ENCODE results near the gene CARS1. TPM values are rescaled to one million over a fixed set of nuclear protein-coding genes. Genes with fewer than 3 reads are reported as not detected.

CARS1 gene
- polyA plus RNA-seq, 3 donors, result 24.7 to 81.4 (median 33.1) TPM

DNA sequence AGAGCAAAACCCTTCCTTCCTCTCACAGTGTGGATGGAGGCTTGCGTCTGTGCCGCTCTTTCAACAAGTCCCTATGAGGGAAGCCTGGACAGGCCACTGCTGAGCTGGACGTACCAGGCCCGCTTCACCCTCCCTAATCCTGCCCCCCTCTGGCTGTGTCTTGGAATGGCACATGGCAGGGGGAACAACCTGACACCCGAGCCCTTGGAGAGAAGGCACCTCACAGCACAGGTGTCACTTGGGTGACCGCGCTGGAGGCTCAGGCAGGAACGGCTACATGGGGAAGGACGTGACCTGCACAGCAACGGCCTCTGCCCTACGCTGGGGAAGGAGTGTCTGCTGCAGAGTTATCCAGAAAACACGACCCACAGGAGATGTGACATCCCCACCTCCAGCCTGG is 11.0 kb downstream of the CARS1 start:
- no peak overlapping the region for H3K27ac ChIP-seq (ENCODE audit: low read depth, low read length)
- WGBS, 3 donors, result 80 to 85% (median 83%) methylated on average over 12 of the region's 12 CpGs

DNA sequence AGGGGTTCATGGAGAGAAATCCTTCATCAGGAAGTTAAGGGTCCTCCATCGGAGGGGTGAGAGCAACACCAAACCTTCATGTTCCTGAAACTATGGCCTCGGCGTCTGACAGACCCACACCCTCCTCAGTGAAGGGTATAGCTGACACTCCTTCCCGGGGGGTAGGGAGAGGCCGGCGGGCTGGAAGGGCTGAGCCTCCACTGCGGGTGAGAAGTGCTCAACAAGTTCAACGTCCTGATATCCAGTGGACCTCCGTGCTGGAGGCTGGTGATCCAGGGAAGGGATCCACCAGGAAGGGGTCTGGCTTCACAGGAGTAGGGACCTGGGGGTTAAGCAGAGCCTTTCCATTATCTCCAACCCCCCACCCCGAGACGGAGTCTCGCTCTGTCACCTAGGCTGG is 12.3 kb downstream of the CARS1 start:
- 94 to 97% (median 96%) methylated on average over 12 of the region's 12 CpGs for WGBS, 3 donors
- H3K27ac ChIP-seq (ENCODE audit: low read depth, low read length), result no peak overlapping the region

DNA sequence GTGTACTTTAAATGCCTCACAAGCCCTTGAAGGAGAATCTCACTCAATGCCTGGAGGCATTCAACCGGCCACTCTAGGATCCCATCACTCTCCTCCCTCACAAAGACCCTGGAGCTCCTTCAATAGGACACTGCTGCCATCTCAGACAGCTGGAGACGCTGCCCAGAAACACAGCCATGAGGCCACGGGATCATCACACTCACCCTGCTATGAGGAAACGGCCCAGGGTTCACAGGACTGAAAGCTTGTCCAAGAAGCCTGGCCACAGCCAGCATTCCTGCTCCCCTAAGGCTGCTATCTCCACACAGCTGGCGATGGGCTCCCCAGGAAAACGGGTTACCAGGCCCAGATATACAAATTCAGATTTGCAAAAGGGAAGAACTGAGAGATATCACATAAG is 13.2 kb downstream of the CARS1 start:
- WGBS, 3 donors, result 53 to 70% (median 64%) methylated on average over 6 of the region's 6 CpGs
- no peak overlapping the region for H3K27ac ChIP-seq (ENCODE audit: low read depth, low read length)

DNA sequence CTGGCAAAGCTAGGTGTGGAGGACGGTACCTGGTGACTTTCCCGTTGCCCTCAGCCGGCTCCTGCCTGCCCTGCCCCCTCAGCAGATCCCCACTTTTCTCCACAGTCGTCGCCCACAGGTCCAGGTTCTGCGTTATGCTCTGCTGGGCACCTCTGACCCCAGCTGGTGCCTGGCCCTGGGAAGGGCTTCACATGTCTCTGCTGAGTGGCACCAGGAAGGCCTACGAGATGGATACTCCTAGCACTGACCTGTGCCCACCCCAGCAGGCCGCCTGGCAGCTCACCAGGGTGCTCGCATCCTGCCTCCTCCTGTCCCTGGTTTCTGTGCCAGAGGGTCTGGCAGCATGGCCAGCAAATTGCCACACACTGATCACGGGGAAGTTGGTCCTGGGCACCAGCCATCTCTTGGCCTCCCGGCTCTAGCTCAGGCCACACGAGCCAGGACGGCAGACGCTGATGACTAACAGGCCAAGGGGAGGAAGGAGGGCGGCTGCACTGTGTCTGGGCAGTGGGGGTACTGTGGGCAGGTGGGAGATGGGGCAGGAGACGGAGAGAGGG is 13.8 kb downstream of the CARS1 start:
- no peak overlapping the region for H3K27ac ChIP-seq (ENCODE audit: low read depth, low read length)

DNA sequence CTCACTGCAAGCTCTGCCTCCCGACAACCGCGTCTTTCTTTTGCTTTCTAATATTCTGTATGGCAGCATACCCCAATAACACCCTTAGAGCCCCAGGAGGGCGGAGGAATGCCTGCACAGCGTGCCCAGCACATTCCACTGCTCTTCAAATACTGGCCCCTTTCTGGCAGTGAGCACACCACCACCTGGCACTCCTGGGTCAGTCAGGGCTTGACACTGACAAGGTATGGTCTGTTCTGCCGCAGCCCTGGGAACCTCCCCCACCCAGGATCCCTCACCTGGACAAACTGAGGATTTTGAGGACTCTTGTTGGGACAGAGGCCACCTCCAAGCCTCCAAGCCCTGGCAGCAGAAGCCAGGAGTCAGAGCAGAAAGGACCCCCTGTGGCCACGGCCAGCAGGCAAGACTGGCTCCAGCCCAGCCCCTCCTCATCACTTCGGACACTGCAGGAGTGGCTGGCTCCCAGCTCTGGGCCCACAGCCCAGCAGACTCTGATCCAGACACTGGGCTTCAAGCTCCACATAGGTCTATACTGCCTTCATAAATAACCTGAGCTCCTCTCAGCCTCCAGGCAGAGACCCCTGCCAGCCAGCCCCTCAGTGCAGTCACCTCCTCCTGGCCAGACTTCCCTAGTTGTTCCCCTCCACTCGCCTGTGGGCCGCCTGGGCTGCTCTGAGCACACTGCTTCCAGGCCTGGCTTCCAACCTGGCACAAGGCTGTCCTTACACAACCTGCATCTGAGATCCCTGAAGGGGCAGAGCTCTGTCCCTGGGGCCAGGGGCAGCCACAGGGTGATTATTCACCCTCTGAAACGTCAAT is 14.5 kb downstream of the CARS1 start:
- no peak overlapping the region for H3K27ac ChIP-seq (ENCODE audit: low read depth, low read length)
- WGBS, 3 donors, result 68 to 74% (median 74%) methylated on average over 10 to 11 of the region's 11 CpGs

More for the DNA sequence above, 13.8 kb downstream of the CARS1 start:
- WGBS, 3 donors, result 48 to 79% (median 66%) methylated on average over 16 of the region's 16 CpGs

DNA sequence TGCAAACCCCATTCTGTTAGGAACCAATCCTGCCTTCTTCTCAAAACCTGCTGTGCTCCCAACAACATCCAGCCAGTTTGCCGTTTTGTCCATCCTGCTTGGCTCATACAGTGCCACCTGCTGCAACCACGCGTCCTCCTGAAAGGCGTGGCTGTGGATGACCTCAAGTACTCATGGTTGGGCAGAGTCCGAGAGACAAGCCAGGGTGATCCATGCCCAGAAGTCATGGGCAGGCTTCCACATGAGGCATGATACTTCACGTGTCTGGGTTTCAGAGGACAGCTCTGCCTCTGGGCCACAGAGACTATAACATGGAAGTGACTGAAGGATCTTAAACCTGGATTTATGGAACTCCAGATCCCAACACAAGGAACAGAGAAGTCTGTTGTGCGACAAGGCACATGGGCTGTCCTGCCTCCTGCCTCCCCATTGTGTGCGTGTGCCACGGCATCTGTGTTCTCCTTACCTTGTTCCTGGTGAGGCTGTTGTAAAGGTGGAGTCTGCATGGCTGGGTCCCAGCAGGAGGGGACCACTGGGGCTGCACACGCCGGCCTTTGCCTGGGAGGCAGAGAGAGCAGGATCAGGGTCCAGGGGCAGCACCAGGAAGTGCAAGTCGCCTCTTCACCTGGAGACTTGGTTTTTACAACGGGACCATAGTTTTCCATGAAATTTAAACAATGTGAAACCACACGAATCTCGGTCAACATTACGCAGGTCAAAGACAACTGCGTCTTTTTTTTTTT is 15.4 kb downstream of the CARS1 start:
- WGBS, 3 donors, result 83 to 91% (median 86%) methylated on average over 17 of the region's 17 CpGs
- H3K27ac ChIP-seq (ENCODE audit: low read depth, low read length), result no peak overlapping the region

DNA sequence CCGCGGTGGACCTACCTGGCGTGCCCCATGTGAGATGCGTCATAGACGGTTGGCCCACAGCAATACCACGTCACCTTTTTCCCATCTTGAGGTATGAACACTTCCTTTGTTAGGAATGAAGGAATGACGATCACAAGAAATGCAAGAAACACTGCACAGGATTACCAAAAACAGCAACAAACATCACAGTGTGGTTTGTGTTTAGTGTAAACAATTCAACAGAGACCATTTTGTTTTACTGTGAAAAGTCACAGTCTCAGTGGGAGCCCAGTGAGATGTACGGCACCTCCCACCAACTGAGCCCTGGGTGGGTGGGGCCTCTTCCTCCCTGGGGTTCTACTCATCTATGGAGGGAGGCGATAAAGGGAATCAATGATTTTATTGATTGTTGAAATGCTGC is 16.3 kb downstream of the CARS1 start:
- WGBS, 3 donors, result 89 to 93% (median 90%) methylated on average over 9 of the region's 9 CpGs
- H3K27ac ChIP-seq (ENCODE audit: low read depth, low read length), result no peak overlapping the region

DNA sequence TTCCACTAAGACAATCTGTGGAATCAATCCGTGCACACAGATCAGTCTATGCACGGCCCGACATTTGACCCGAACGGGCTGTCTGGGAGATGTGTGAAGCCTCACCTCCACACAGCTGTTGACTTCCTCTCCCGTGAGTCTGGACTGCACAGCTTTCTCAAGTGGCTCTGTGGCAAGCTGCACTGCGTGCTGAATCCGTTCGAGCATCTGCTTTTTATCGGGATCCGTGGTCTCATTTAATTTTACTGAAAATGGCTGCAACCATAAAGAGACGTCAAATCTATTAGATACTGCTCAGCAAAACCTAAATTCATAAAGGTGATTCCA is 19.3 kb downstream of the CARS1 start:
- H3K27ac ChIP-seq (ENCODE audit: low read depth, low read length), result no peak overlapping the region
- WGBS, 3 donors, result 86 to 91% (median 87%) methylated on average over 12 of the region's 12 CpGs

DNA sequence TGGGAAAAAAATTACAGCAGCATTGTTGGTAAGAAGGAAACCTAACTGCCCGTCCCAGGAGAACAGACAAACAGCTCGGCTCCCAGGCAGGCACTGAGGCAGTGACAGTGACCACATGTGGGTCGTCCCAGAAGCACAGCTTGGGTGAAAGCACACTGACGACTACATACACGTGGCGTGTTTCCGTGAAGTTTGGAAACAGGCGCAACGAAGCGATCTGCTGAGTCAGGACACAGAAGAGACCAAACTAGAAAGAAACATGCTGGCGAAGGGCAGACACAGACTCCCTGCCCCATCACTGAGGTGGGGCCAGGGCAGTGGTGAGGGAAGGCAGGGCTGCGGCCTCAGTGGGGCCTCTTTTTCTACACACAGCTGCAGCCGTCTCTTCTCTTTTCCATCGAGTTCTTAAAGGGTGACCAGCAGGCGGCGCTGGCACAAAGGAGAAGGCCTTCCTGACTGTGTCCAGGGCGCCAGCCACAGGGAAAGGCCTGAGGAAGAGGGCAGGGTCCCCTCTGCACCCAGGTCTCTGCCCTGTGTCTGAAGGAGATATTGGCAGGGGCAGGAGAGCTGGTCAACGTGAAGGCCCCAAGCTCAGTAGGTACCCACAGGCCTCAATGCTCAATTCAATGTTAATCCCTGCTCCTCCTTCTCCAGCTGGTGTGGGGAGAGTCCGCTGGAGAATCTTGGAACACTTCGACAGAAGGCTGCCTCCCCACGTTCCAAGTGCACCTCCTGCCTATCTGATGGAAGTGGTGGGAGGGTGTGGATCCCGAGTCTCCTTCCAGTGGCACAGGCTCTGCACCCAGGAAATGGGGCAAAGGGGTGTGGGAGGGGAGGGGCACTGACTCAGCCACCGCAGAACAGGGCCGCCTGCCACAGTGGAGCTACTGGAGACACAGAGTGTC is 19.9 kb downstream of the CARS1 start:
- H3K27ac ChIP-seq (ENCODE audit: low read depth, low read length), result no peak overlapping the region
- 52 to 57% (median 54%) methylated on average over 23 to 24 of the region's 24 CpGs for WGBS, 3 donors

DNA sequence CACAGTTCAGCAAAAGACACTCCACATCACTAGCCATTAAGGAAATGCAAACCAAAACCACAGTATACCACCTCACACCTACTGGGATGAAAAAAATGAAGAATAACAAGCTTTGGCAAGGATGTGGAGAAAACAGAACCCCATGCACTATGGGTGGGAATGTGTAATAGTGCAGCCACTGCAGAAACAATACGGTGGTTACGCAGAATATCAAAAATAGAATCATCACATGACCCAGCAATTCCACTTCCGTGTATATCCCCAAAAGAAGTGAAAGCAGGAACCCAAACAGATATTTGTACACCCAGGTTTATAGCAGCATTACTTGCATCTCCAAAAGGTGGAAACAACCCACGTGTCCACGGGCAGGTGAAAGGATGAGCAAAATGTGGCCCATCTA is 20.8 kb downstream of the CARS1 start:
- no peak overlapping the region for H3K27ac ChIP-seq (ENCODE audit: low read depth, low read length)
- WGBS, 3 donors, result 61 to 86% (median 76%) methylated on average over 5 of the region's 5 CpGs

DNA sequence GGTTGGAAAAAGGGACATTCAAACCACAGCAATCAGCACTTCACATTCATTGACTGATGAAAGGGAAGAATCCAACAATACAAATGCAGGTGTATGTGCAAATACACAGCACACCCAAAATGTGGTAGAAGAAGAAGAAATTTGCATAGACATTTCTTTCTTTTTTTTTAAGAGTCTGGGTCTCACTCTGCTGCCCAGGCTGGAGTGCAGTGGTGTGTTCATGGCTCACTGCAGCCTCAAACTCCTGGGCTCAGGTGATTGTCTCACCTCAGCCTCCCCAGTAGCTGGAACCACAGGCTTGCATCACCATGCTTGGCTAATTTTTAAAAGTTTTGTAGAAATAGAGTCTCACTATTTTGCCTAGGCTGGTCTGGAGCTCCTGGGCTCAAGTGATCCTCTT is 21.9 kb downstream of the CARS1 start:
- no peak overlapping the region for H3K27ac ChIP-seq (ENCODE audit: low read depth, low read length)

DNA sequence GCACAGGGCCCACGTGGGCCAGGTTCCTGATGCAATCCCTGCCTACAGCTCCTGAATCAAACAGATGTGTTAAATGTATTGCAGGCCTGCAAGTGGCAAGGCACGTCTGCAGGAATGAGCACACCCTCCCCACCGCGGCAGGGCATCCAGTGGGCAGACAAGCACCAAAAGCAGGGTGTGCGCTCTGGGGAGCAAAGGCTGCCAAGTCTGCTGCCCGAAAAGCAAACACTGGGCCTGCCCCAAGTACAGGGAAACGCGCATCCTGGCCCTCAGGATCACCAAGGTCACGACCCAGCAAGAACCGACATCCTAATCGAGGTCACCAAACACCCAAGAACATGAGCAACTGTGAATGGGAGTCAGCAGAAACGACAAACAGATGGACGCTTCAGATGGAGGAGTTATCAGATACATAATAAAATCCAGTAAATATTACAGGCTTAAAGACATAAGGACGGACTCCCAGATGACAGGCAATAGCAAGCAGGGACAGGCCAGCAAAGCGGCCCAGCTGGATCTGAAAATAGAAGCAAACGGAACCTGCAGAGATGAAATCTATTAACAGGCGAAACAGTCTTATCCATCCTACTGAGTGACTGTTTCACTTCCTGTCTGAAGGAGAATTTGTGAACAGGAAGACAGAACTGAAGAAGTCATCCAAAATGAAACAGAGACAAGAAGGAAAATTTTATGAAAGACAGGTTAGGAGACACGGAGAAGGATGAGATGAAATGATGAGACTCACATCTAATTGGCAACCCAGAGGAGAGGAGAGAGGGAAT is 26.7 kb downstream of the CARS1 start:
- H3K27ac ChIP-seq (ENCODE audit: low read depth, low read length), result no peak overlapping the region
- WGBS, 3 donors, result 70 to 75% (median 75%) methylated on average over 18 of the region's 18 CpGs

DNA sequence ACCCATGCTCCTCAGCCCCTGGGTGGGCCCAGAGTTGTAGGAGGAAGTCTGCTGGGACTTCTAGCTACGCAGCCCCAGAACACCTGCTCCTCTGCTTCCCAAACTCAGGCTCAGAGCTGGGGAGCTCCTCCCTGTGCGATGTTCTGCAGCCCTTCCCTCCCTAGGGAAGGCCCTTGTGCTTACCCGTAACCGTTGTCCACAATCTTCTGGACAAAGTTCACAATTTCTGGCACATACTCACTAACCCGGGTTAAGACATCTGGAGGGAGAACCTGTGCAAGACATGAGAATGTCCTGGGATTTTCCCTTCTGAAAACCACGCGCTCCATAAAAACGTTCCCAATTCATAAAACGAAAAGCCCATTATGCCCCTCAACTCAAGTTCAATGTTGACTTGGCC is 28.4 kb downstream of the CARS1 start:
- no peak overlapping the region for H3K27ac ChIP-seq (ENCODE audit: low read depth, low read length)
- whole genome bisulfite sequencing, 3 donors, result 71 to 83% (median 82%) methylated on average over 9 of the region's 9 CpGs

DNA sequence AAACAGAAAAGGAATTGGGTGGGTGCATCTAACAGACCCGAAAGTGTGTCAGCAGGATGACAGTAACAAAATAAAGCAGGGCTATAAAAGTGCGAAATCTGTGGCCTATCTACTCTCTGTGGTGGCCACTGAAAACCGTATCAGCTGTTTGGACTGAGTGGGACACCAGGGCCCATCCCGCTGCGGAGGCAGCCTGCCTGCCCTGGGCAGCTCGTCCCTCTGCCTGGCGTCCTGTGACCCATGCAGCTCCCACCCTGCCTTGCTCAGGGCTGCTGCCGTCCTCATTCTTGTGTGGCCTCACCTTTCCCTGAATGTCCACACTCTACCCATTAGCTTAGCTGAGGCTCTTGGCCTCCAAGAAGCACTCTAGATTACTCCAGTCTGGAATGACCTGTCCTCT is 30.4 kb downstream of the CARS1 start:
- H3K27ac ChIP-seq (ENCODE audit: low read depth, low read length), result no peak overlapping the region
- 95 to 96% (median 95%) methylated on average over 8 of the region's 8 CpGs for WGBS, 3 donors

DNA sequence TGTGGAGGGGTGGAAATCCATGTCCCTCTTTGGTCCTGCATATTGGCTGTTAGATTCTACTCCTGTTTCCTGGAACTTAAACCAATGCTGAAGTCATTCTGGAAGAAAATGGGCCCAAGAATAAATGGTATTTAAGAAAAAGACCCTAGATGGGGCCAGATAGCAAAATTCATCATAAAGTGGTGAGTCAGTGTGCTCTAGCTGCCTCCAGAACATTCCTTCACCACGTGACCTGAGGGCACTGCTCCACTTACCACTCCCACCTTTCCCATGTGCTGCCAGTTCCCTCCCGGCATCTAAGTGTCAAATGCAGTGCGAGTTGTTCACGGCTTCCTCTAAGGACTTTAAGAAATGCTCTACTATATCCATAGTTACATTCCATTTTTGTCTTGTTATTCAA is 34.2 kb downstream of the CARS1 start:
- H3K27ac ChIP-seq (ENCODE audit: low read depth, low read length), result no peak overlapping the region
- 72 to 81% (median 75%) methylated on average over 4 of the region's 4 CpGs for WGBS, 3 donors

DNA sequence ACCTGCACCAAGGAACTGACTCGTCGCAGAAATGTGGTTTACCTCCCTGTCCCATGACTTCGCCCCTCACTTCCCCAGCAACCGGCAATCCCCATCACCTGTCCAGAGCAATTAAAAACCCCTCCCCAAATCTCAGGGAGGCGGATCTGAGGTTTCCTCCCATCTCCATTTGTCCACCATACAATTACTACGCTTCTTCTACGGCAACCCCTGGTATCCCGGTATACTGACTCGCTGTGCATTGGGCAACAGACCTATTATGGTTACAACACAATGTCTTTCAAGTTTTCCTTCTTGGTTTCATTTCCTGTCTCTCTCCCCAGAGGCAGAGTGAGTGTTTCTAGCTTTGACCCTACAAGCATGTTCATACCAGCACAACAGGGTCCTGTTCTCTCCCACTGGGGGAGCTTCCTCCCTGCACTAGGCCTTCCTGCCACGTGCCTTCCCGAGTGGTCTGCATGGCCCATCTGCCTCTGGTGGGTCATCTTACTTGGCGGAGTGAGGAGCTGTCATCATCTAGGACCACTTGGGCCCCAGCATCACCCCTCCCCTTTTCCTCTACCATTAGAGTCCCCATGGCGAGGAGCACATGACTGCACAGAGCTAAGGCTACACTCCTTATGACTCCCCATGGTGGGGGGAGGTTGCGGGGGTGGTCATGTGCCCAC is 34.8 kb downstream of the CARS1 start:
- no peak overlapping the region for H3K27ac ChIP-seq (ENCODE audit: low read depth, low read length)
- WGBS, 3 donors, result 55 to 91% (median 59%) methylated on average over 14 of the region's 14 CpGs

DNA sequence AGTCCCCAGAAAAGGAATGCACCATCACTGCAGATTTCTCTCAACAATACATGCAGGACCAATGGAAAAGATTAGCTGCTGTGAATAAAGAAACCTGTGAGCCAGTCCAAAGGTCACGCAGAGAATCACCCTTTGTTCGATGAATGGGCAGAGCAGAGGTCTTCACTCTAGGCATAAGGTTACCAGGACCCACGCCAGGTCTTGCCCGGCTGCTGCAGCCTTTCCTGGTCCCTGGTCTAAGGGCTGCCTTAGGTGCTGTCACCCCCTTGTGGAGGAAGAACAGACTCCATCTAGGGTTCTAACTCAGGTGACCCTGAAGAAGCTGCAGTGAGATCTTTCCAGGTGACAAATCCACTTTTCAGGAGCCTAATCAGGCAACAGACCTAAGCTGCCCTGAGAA is 36.1 kb downstream of the CARS1 start:
- no peak overlapping the region for H3K27ac ChIP-seq (ENCODE audit: low read depth, low read length)
- WGBS, 3 donors, result 36 to 60% (median 40%) methylated on average over 4 of the region's 4 CpGs

DNA sequence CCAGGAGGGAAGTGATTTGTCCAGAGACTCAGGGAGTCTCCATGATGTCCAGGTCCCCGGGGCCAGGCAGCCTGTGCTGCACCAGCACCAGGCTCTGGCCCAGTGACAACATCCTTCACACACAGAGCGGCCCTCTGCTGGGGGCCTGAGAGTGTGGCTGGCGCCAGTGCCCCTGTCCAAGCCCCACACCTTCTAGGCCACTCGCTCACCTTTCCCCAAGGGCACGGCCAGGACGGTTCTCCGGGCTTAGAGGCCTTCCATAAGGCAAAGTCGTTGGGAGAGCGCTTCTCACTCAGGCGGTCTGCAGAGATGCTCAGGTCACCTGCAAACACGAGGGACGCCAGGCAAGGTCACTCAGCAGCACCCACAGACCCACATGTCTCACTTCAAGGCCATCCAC is 37.2 kb downstream of the CARS1 start:
- 82 to 97% (median 97%) methylated on average over 12 of the region's 12 CpGs for WGBS, 3 donors
- H3K27ac ChIP-seq (ENCODE audit: low read depth, low read length), result no peak overlapping the region
